ENCODE measurements around the gene HNRNPA1. TPM values are rescaled to one million over a fixed set of nuclear protein-coding genes. Genes with fewer than 3 reads are reported as not detected.

HNRNPA1 gene
- total and polyA plus RNA-seq, 9 of the 15 experiments (the other 6 are each of a cell fraction or from before 2014, with no cell fraction given) = 1,166 to 2,703 (median 1,815) TPM

DNA sequence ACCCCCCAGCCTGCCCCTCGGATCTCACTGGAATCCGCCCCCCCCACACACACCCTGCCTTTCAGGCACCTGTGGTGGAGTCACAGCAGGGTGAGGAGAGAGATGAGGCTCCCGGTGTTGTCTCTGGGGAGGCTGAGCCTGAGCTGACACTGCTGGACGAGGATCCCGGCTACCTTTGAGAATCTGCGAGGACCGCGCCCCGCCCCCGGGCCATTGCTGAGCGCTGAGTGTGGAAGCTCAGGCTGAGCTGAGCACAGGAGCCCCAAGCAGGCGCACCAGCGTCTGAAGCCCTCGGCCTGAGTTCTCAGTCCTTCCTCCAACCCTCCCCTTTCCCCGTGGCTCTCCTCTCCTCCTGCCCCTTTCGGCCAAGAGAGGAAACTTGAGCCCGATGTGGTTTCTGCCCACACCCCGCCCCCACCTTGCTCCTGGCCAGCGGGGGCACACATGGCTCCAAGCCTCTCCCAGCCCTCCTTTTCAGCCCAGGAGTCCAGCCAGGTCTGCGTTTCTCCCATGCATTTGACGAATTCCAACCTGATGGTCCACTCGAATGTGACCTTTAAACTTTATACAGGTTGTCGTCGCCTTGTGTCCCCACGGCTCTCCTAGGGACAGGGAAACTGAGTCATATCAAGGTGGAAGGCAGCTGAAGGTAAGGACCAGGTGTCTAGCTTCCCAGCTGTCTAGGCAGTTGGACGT, 20.4 kb downstream of the HNRNPA1 start, which contains the start of gene NFE2 (continued):
- TF ChIP-seq ZNF780A (CRISPR knock-in tag; IDR thresholded peaks at IDR 0.05) (no peak), ETV6 (IDR thresholded peaks at IDR 0.05; ENCODE audit: borderline replicate concordance in 1 of 2, low read depth in 2 of 2, low read length in 1 of 2) (no peak), ETV6 (CRISPR knock-in tag; IDR thresholded peaks at IDR 0.05; ENCODE audit: borderline replicate concordance) (no peak), TCFL5 (CRISPR knock-in tag; conservative IDR thresholded peaks at IDR 0.05) (no peak), ZBTB7A (IDR thresholded peaks at IDR 0.05; ENCODE audit: borderline replicate concordance, control insufficient read depth, low read depth, low read length) (peak; percentile 71; the same call in 1 of the 2 replicates), ZNF561 (CRISPR knock-in tag; conservative IDR thresholded peaks at IDR 0.05) (no peak), TOE1 (IDR thresholded peaks at IDR 0.05; ENCODE audit: borderline replicate concordance) (peak; percentile 66; the same call in 1 of the 2 replicates), TOE1 (CRISPR knock-in tag; IDR thresholded peaks at IDR 0.05; ENCODE audit: borderline replicate concordance, low read depth) (no peak), SRSF1 (IDR thresholded peaks at IDR 0.05; ENCODE audit: low read depth, low read length) (no peak)
- TF ChIP-seq, protein P1, sequence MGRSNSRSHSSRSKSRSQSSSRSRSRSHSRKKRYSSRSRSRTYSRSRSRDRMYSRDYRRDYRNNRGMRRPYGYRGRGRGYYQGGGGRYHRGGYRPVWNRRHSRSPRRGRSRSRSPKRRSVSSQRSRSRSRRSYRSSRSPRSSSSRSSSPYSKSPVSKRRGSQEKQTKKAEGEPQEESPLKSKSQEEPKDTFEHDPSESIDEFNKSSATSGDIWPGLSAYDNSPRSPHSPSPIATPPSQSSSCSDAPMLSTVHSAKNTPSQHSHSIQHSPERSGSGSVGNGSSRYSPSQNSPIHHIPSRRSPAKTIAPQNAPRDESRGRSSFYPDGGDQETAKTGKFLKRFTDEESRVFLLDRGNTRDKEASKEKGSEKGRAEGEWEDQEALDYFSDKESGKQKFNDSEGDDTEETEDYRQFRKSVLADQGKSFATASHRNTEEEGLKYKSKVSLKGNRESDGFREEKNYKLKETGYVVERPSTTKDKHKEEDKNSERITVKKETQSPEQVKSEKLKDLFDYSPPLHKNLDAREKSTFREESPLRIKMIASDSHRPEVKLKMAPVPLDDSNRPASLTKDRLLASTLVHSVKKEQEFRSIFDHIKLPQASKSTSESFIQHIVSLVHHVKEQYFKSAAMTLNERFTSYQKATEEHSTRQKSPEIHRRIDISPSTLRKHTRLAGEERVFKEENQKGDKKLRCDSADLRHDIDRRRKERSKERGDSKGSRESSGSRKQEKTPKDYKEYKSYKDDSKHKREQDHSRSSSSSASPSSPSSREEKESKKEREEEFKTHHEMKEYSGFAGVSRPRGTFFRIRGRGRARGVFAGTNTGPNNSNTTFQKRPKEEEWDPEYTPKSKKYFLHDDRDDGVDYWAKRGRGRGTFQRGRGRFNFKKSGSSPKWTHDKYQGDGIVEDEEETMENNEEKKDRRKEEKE (IDR thresholded peaks at IDR 0.05; ENCODE audit: borderline replicate concordance in 1 of 2, control insufficient read depth in 1 of 2, low read depth in 2 of 2, low read length in 1 of 2) = no peak
- TF ChIP-seq, protein P2, sequence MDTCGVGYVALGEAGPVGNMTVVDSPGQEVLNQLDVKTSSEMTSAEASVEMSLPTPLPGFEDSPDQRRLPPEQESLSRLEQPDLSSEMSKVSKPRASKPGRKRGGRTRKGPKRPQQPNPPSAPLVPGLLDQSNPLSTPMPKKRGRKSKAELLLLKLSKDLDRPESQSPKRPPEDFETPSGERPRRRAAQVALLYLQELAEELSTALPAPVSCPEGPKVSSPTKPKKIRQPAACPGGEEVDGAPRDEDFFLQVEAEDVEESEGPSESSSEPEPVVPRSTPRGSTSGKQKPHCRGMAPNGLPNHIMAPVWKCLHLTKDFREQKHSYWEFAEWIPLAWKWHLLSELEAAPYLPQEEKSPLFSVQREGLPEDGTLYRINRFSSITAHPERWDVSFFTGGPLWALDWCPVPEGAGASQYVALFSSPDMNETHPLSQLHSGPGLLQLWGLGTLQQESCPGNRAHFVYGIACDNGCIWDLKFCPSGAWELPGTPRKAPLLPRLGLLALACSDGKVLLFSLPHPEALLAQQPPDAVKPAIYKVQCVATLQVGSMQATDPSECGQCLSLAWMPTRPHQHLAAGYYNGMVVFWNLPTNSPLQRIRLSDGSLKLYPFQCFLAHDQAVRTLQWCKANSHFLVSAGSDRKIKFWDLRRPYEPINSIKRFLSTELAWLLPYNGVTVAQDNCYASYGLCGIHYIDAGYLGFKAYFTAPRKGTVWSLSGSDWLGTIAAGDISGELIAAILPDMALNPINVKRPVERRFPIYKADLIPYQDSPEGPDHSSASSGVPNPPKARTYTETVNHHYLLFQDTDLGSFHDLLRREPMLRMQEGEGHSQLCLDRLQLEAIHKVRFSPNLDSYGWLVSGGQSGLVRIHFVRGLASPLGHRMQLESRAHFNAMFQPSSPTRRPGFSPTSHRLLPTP (IDR thresholded peaks at IDR 0.05; ENCODE audit: borderline replicate concordance, extremely low read depth, insufficient read length) = no peak
- TF ChIP-seq, protein P3, sequence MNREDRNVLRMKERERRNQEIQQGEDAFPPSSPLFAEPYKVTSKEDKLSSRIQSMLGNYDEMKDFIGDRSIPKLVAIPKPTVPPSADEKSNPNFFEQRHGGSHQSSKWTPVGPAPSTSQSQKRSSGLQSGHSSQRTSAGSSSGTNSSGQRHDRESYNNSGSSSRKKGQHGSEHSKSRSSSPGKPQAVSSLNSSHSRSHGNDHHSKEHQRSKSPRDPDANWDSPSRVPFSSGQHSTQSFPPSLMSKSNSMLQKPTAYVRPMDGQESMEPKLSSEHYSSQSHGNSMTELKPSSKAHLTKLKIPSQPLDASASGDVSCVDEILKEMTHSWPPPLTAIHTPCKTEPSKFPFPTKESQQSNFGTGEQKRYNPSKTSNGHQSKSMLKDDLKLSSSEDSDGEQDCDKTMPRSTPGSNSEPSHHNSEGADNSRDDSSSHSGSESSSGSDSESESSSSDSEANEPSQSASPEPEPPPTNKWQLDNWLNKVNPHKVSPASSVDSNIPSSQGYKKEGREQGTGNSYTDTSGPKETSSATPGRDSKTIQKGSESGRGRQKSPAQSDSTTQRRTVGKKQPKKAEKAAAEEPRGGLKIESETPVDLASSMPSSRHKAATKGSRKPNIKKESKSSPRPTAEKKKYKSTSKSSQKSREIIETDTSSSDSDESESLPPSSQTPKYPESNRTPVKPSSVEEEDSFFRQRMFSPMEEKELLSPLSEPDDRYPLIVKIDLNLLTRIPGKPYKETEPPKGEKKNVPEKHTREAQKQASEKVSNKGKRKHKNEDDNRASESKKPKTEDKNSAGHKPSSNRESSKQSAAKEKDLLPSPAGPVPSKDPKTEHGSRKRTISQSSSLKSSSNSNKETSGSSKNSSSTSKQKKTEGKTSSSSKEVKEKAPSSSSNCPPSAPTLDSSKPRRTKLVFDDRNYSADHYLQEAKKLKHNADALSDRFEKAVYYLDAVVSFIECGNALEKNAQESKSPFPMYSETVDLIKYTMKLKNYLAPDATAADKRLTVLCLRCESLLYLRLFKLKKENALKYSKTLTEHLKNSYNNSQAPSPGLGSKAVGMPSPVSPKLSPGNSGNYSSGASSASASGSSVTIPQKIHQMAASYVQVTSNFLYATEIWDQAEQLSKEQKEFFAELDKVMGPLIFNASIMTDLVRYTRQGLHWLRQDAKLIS (CRISPR knock-in tag; IDR thresholded peaks at IDR 0.05) = no peak
- TF ChIP-seq, protein P4, sequence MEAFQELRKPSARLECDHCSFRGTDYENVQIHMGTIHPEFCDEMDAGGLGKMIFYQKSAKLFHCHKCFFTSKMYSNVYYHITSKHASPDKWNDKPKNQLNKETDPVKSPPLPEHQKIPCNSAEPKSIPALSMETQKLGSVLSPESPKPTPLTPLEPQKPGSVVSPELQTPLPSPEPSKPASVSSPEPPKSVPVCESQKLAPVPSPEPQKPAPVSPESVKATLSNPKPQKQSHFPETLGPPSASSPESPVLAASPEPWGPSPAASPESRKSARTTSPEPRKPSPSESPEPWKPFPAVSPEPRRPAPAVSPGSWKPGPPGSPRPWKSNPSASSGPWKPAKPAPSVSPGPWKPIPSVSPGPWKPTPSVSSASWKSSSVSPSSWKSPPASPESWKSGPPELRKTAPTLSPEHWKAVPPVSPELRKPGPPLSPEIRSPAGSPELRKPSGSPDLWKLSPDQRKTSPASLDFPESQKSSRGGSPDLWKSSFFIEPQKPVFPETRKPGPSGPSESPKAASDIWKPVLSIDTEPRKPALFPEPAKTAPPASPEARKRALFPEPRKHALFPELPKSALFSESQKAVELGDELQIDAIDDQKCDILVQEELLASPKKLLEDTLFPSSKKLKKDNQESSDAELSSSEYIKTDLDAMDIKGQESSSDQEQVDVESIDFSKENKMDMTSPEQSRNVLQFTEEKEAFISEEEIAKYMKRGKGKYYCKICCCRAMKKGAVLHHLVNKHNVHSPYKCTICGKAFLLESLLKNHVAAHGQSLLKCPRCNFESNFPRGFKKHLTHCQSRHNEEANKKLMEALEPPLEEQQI (IDR thresholded peaks at IDR 0.05) = no peak

Measured in K562 (cell line).